ENCODE measurements around the gene CITED4.
A peak's percentile ranks its signal among the peaks of the same experiment; 100 is the strongest.

DNA sequence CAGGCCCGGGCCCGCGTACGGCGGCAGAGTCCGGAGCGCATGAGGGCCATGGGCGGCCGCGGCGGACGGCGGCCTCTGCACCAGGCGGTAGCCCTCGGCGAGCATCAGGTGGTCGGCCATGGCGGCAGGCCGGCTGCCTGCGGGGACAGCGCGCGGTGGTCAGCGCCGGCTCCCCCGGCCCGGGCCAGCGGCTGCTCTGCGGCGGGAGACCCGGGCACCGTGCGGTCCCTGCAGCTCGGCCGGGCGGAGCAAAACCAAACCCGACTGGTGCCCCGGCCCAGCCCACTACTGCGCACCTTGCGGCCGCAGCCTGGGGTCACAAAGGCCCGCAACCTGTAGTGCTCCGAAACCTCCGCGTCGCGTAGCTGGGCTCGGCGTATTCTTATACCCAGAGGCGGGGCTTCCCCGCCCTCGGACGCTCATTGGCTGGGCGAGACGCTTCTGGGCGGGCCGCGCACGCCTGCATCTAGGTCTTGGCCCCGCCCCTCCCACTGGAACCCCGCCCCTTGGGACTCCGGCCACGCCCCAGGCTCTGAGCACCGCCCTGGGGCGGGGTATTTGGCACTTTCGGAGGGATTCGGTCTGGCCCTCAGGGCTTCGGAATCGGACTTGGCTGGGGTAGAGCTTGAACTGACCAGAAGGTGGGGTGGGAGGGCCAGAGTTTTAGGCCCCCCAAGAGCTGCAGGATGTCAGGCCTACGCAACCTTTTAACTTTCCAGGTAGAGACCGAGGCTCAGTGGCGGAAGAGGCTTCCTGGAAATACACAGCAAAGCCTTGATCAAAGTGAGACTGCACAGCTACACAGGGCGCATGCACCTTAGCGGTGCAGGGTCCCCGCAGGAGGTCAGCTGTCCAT is at the start of gene CITED4:
- TF ChIP-seq CTCF (IDR thresholded peaks at IDR 0.05) (no peak), POLR2AphosphoS5 (IDR thresholded peaks at IDR 0.05) (peak in 2 of 3 donors; percentile 62 to 93), POLR2A (IDR thresholded peaks at IDR 0.05) (peak in 1 of 2 donors; percentile 90), EP300 (IDR thresholded peaks at IDR 0.05) (no peak)

All from suprapubic skin (tissue), 4 donors.